Spinal cord (tissue), 10 donors: ENCODE data around the gene CELSR1. TPM values are rescaled to one million over a fixed set of nuclear protein-coding genes. Genes with fewer than 3 reads are reported as not detected.

Experiments
- DNase-seq, 6 donors: peaks; one replicate each; pipeline versions ENCODE4 v3.0.0 to v3.0.0-alpha.2; 2013 to 2015; ENCODE audit warnings: low spot score in 6 of 6, low read depth in 4 of 6
- H3K27ac ChIP-seq: one replicate; pipeline ENCODE4 v1.5.1; 2013; ENCODE audit warnings: low read depth, low read length, control low read depth
- H3K27me3 ChIP-seq: one replicate; pipeline ENCODE4 v1.6.1; 2013; ENCODE audit warnings: low read length; ENCODE audit not compliant: control insufficient read depth, insufficient read depth
- H3K36me3 ChIP-seq: one replicate; pipeline ENCODE4 v1.6.1; 2013; ENCODE audit warnings: low read length; ENCODE audit not compliant: control insufficient read depth, insufficient read depth
- H3K4me1 ChIP-seq: one replicate; pipeline ENCODE4 v1.6.1; 2013; ENCODE audit warnings: low read length; ENCODE audit not compliant: control insufficient read depth, insufficient read depth
- H3K4me3 ChIP-seq: one replicate; pipeline ENCODE4 v1.5.1; 2013; ENCODE audit warnings: low read depth, low read length, control low read depth
- H3K9me3 ChIP-seq: one replicate; pipeline ENCODE4 v1.6.1; 2013; ENCODE audit warnings: low read length; ENCODE audit not compliant: control insufficient read depth, insufficient read depth
- WGBS: methylation state at CpG from one replicate; pipeline ENCODE4 v1.1.5; 2013; ENCODE audit warnings: missing lambda C conversion rate; ENCODE audit not compliant: insufficient coverage; 5-methylcytosine and 5-hydroxymethylcytosine counted together
- polyA plus RNA-seq, 2 donors: library from polyadenylated mRNA; unstranded; fragments of 120-200 nt; gene quantifications; one replicate each; pipeline ENCODE4 v1.2.1, GENCODE V29; 2013; ENCODE audit not compliant: insufficient read length in 2 of 2
- total RNA-seq, 2 donors: library from RNA; depleted of rRNA in 1 of 2; stranded (reverse); fragments of 120-200 nt in 1 of 2; fragments of >200 nt in 1 of 2; gene quantifications; one replicate each; pipeline versions ENCODE4 v1.2.3 to v1.2.4, GENCODE V29; 2013 to 2014
- donor health status: healthy.

The CELSR1 gene
- total and polyA plus RNA-seq, 4 donors = 2.9 to 8.2 (median 6.6) TPM

GRCh38 chr22:46366801-46367706, 170.4 kb downstream of the CELSR1 start:
- WGBS = 82% methylated on average over 44 of the region's 45 CpGs
- no peak overlapping the region for H3K4me3 ChIP-seq
- H3K9me3 ChIP-seq = no peaks in the 10 kb centered on the region
- H3K27me3 ChIP-seq = no peaks in the 10 kb centered on the region
- peaks cover 72% of the 10 kb centered on the region for H3K36me3 ChIP-seq
- DNase-seq = no peak
- H3K27ac ChIP-seq = no peak overlapping the region
- H3K4me1 ChIP-seq = peaks cover 10% of the 10 kb centered on the region

GRCh38 chr22:46366327-46366731, 171.1 kb downstream of the CELSR1 start:
- H3K9me3 ChIP-seq = no peaks in the 10 kb centered on the region
- H3K27me3 ChIP-seq = no peaks in the 10 kb centered on the region
- no peak for DNase-seq
- H3K27ac ChIP-seq = no peak overlapping the region
- WGBS = 94% methylated on average over 16 of the region's 19 CpGs
- H3K4me3 ChIP-seq = no peak overlapping the region
- H3K4me1 ChIP-seq = peaks cover 15% of the 10 kb centered on the region
- peaks cover 72% of the 10 kb centered on the region for H3K36me3 ChIP-seq

- Histone ChIP-seq H3K27ac (no peak overlapping the region), H3K9me3 (no peaks in the 10 kb centered on the region), H3K27me3 (no peaks in the 10 kb centered on the region), H3K4me3 (no peak overlapping the region), H3K36me3 (peaks cover 70% of the 10 kb centered on the region), H3K4me1 (peaks cover 15% of the 10 kb centered on the region)
- no peak for DNase-seq
- WGBS = 96% methylated on average over 17 of the region's 22 CpGs
Observed at GRCh38 chr22:46365166-46365624, 172.2 kb downstream of the CELSR1 start.

- Histone ChIP-seq H3K9me3 (no peaks in the 10 kb centered on the region), H3K36me3 (peaks cover 68% of the 10 kb centered on the region), H3K27me3 (no peaks in the 10 kb centered on the region), H3K4me3 (no peak overlapping the region), H3K4me1 (peaks cover 15% of the 10 kb centered on the region), H3K27ac (no peak overlapping the region)
- no peak for DNase-seq
- 86% methylated on average over 26 of the region's 26 CpGs for WGBS
Observed at GRCh38 chr22:46364341-46365165, 172.9 kb downstream of the CELSR1 start.

- Histone ChIP-seq H3K4me3 (no peak overlapping the region), H3K27ac (no peak overlapping the region), H3K4me1 (peaks cover 17% of the 10 kb centered on the region), H3K27me3 (no peaks in the 10 kb centered on the region), H3K9me3 (no peaks in the 10 kb centered on the region), H3K36me3 (peaks cover 68% of the 10 kb centered on the region)
- DNase-seq = no peak
- WGBS = 90% methylated on average over 33 of the region's 35 CpGs
Observed at GRCh38 chr22:46363611-46364321, 173.7 kb downstream of the CELSR1 start.

GRCh38 chr22:46362934-46363515, 174.4 kb downstream of the CELSR1 start:
- H3K4me1 ChIP-seq = peaks cover 24% of the 10 kb centered on the region
- peaks cover 69% of the 10 kb centered on the region for H3K36me3 ChIP-seq
- H3K4me3 ChIP-seq = no peak overlapping the region
- H3K9me3 ChIP-seq = no peaks in the 10 kb centered on the region
- DNase-seq = no peak
- H3K27ac ChIP-seq = no peak overlapping the region
- H3K27me3 ChIP-seq = no peaks in the 10 kb centered on the region
- WGBS = 91% methylated on average over 15 of the region's 15 CpGs

GRCh38 chr22:46362203-46362933, 175.1 kb downstream of the CELSR1 start:
- peaks cover 71% of the 10 kb centered on the region for H3K36me3 ChIP-seq

GRCh38 chr22:46361826-46362202, 175.6 kb downstream of the CELSR1 start:
- peak in 2 of 6 donors; percentile 47 to 79 for DNase-seq
- WGBS = 46% methylated on average over 7 of the region's 11 CpGs
- H3K4me3 ChIP-seq = no peak overlapping the region
- H3K9me3 ChIP-seq = no peaks in the 10 kb centered on the region
- H3K4me1 ChIP-seq = peaks cover 36% of the 10 kb centered on the region
- no peaks in the 10 kb centered on the region for H3K27me3 ChIP-seq
- H3K27ac ChIP-seq = no peak overlapping the region
- peaks cover 71% of the 10 kb centered on the region for H3K36me3 ChIP-seq

More at GRCh38 chr22:46362203-46362933, 175.1 kb downstream of the CELSR1 start:
- Histone ChIP-seq H3K4me1 (peaks cover 31% of the 10 kb centered on the region), H3K27me3 (no peaks in the 10 kb centered on the region), H3K4me3 (no peak overlapping the region), H3K27ac (no peak overlapping the region), H3K9me3 (no peaks in the 10 kb centered on the region)
- DNase-seq = peak in 2 of 6 donors; percentile 20 to 41
- WGBS = 62% methylated on average over 20 of the region's 25 CpGs
